H9 (cell line): ENCODE measurements around the gene CABLES1. TPM values are rescaled to one million over a fixed set of nuclear protein-coding genes. Genes with fewer than 3 reads are reported as not detected.
A peak's percentile ranks its signal among the peaks of the same experiment; 100 is the strongest.

Source experiments
- DNase-seq: peaks from one replicate; pipeline ENCODE4 v3.0.0-alpha.2; 2017
- H2AFZ ChIP-seq: one replicate; pipeline ENCODE4 v1.6.1; 2013; ENCODE audit warnings: mild to moderate bottlenecking, low read length, control low read depth, moderate library complexity
- H2AK5ac ChIP-seq: 2 replicates; pipeline ENCODE4 v1.6.1; 2013; ENCODE audit warnings: low read length, control low read depth, mixed read lengths; ENCODE audit not compliant: insufficient read length
- H2BK120ac ChIP-seq: one replicate; pipeline ENCODE4 v1.6.1; 2013; ENCODE audit warnings: low read depth, mild to moderate bottlenecking, low read length, control low read depth, inconsistent platforms; ENCODE audit not compliant: poor library complexity, severe bottlenecking
- H2BK12ac ChIP-seq: 2 replicates; pipeline ENCODE4 v1.6.1; 2013; ENCODE audit warnings: low read length, control low read depth, mixed read lengths, low read depth; ENCODE audit not compliant: insufficient read length
- H2BK15ac ChIP-seq: 2 replicates; pipeline ENCODE4 v1.6.1; 2013; ENCODE audit warnings: low read depth, low read length, control low read depth
- H2BK20ac ChIP-seq: one replicate; pipeline ENCODE4 v1.6.1; 2013; ENCODE audit warnings: low read depth, mild to moderate bottlenecking, low read length, control low read depth, inconsistent platforms; ENCODE audit not compliant: poor library complexity, severe bottlenecking
- H2BK5ac ChIP-seq: 2 replicates; pipeline ENCODE4 v1.6.1; 2013; ENCODE audit warnings: low read length, control low read depth, mixed read lengths; ENCODE audit not compliant: insufficient read length
- H3K14ac ChIP-seq: 2 replicates; pipeline ENCODE4 v1.6.1; 2013; ENCODE audit warnings: low read length, control low read depth; ENCODE audit not compliant: insufficient read depth
- H3K18ac ChIP-seq: 2 replicates; pipeline ENCODE4 v1.6.1; 2013; ENCODE audit warnings: low read depth, mild to moderate bottlenecking, mixed read lengths, low read length, control low read depth; ENCODE audit not compliant: insufficient read length
- H3K23ac ChIP-seq: 2 replicates; pipeline ENCODE4 v1.6.1; 2013; ENCODE audit warnings: low read length, control low read depth, mixed read lengths, low read depth; ENCODE audit not compliant: insufficient read length
- H3K23me2 ChIP-seq: 2 replicates; pipeline ENCODE4 v1.6.1; 2013; ENCODE audit warnings: low read depth, mild to moderate bottlenecking, mixed read lengths, low read length, control low read depth; ENCODE audit not compliant: insufficient read length, poor library complexity, severe bottlenecking
- H3K27ac ChIP-seq: 2 replicates; pipeline ENCODE4 v1.5.1; 2013; ENCODE audit warnings: low read length, control low read depth, mixed read lengths, low read depth; ENCODE audit not compliant: insufficient read length
- H3K27me3 ChIP-seq: 2 replicates; pipeline ENCODE4 v1.6.1; 2013; ENCODE audit warnings: low read length, control low read depth, inconsistent platforms; ENCODE audit not compliant: insufficient read depth
- H3K4ac ChIP-seq: 2 replicates; pipeline ENCODE4 v1.6.1; 2013; ENCODE audit warnings: low read depth, mild to moderate bottlenecking, control low read depth, inconsistent platforms, low read length, moderate library complexity
- H3K4me1 ChIP-seq: 2 replicates; pipeline ENCODE4 v1.6.1; 2013; ENCODE audit warnings: low read length, control low read depth, inconsistent platforms; ENCODE audit not compliant: insufficient read depth
- H3K4me2 ChIP-seq: 2 replicates; pipeline ENCODE4 v1.6.1; 2013; ENCODE audit warnings: low read length, control low read depth, mixed read lengths; ENCODE audit not compliant: insufficient read length, insufficient read depth
- H3K56ac ChIP-seq: 2 replicates; pipeline ENCODE4 v1.6.1; 2013; ENCODE audit warnings: low read depth, mild to moderate bottlenecking, mixed read lengths, low read length, control low read depth; ENCODE audit not compliant: insufficient read length
- H3K79me1 ChIP-seq: 2 replicates; pipeline ENCODE4 v1.6.1; 2013; ENCODE audit warnings: low read depth, mild to moderate bottlenecking, moderate library complexity, low read length, control low read depth, inconsistent platforms; ENCODE audit not compliant: insufficient read depth, poor library complexity, severe bottlenecking
- H3K79me2 ChIP-seq: 2 replicates; pipeline ENCODE4 v1.6.1; 2013; ENCODE audit warnings: low read length, control low read depth, inconsistent platforms; ENCODE audit not compliant: insufficient read depth
- H3K9ac ChIP-seq: 2 replicates; pipeline ENCODE4 v1.6.1; 2013; ENCODE audit warnings: low read length, control low read depth, mixed read lengths; ENCODE audit not compliant: insufficient read length; ENCODE audit errors: extremely low read depth
- H3K9me3 ChIP-seq: one replicate; pipeline ENCODE4 v1.6.1; 2013; ENCODE audit warnings: low read depth, low read length, inconsistent platforms; ENCODE audit not compliant: control insufficient read depth
- H3T11ph ChIP-seq: one replicate; pipeline ENCODE4 v1.6.1; 2013; ENCODE audit warnings: mild to moderate bottlenecking, low read length, control low read depth, inconsistent platforms
- H4K20me1 ChIP-seq: one replicate; pipeline ENCODE4 v1.6.1; 2013; ENCODE audit not compliant: control insufficient read depth, insufficient read length, insufficient read depth
- H4K5ac ChIP-seq: 2 replicates; pipeline ENCODE4 v1.6.1; 2013; ENCODE audit warnings: low read depth, mild to moderate bottlenecking, mixed read lengths, low read length, control low read depth; ENCODE audit not compliant: insufficient read length
- H4K8ac ChIP-seq: replicated peaks from 2 replicates; pipeline ENCODE4 v1.6.1; 2013; ENCODE audit warnings: low read length, control low read depth, mixed read lengths, low read depth; ENCODE audit not compliant: insufficient read length
- H4K91ac ChIP-seq: 2 replicates; pipeline ENCODE4 v1.6.1; 2013; ENCODE audit warnings: low read depth, mild to moderate bottlenecking, moderate library complexity, mixed read lengths, low read length, control low read depth; ENCODE audit not compliant: insufficient read length
- H3K27ac Mint-ChIP-seq, 3 experiments: 2 replicates in 2 of 3; 3 replicates in 1 of 3; pipeline ENCODE4 v1.8.0; 2020 to 2021; ENCODE audit warnings: mixed read lengths in 3 of 3, mild to moderate bottlenecking in 1 of 3, moderate library complexity in 1 of 3
- H3K27me3 Mint-ChIP-seq: 2 replicates; pipeline ENCODE4 v1.8.0; 2021; ENCODE audit warnings: low read depth, mild to moderate bottlenecking, moderate library complexity, mixed read lengths
- H3K36me3 Mint-ChIP-seq, 3 experiments: 2 replicates in 2 of 3; 3 replicates in 1 of 3; pipeline ENCODE4 v1.8.0; 2020 to 2021; ENCODE audit warnings: low read depth in 3 of 3, mixed read lengths in 3 of 3; ENCODE audit not compliant: insufficient read depth in 1 of 3
- H3K4me1 Mint-ChIP-seq, 2 experiments: 2 replicates each; pipeline ENCODE4 v1.8.0; 2020; ENCODE audit warnings: mixed read lengths in 2 of 2
- H3K4me3 Mint-ChIP-seq, 2 experiments: 2 replicates in 1 of 2; 3 replicates in 1 of 2; pipeline ENCODE4 v1.8.0; 2020 to 2021; ENCODE audit warnings: mild to moderate bottlenecking in 2 of 2, mixed read lengths in 2 of 2, moderate library complexity in 1 of 2
- H3K9me3 Mint-ChIP-seq, 2 experiments: 2 replicates in 1 of 2; 3 replicates in 1 of 2; pipeline ENCODE4 v1.8.0; 2020; ENCODE audit warnings: mild to moderate bottlenecking in 2 of 2, mixed read lengths in 2 of 2, moderate library complexity in 1 of 2
- WGBS: extraction: QIAGEN DNeasy Blood & Tissue Kit; methylation state at CpG from one replicate; pipeline ENCODE4 v1.1.7; 2013; ENCODE audit warnings: missing lambda C conversion rate, low lambda C conversion rate, mixed read lengths; ENCODE audit not compliant: insufficient read length; ENCODE audit errors: extremely low coverage; 5-methylcytosine and 5-hydroxymethylcytosine counted together
- total RNA-seq: library from RNA; stranded (reverse); gene quantifications from 2 replicates; pipeline ENCODE4 v1.2.1, GENCODE V29; 2021
- TF ChIP-seq, protein P1 (sequence below): fragments of 200-600 bp; sonication (generic); conservative IDR thresholded peaks from 3 replicates; pipeline ENCODE4 v1.8.0; 2021; ENCODE audit warnings: antibody characterized with exemption, mild to moderate bottlenecking

Gene CABLES1
- total RNA-seq, 1 experiment from 2014 or later, result 27.1 TPM

DNA sequence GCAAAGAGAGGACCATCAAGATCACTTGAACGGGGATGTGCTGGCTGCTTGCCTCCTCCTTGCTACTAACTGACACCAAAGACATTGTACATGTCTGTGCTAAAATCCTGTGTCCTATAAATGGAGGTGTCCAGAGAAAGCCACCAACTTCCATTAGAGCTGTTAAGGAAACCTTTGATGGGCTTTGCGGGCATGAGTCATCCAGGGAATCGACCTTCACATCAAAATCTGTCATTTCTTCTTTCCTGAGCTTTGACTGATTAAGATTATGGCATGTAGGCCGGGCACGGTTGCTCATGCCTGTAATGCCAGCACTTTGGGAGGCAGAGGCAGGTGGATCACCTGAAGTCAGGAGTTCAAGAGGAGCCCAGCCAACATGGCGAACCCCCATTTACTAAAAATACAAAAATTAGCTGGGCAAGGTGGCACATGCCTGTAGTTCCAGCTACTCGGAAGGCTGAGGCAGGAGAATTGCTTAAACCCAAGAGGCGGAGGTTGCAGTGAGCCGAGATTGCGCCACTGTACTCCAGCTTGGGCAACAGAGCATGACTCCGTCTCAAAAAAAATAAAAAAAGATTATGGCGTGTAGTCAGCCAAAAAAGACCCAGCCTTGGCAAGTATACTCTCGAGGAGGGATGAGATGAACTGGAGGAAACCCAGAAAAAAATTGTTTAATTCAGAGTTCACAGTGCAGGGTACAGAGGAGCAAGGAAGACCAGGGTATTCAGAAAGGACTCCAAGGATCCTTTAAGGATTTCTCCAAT is 115.8 kb downstream of the CABLES1 start:
- no peak overlapping the region for H2BK20ac ChIP-seq
- H3K56ac ChIP-seq, result no peak overlapping the region
- H2AK5ac ChIP-seq, result no peak overlapping the region
- H3K4me3 Mint-ChIP-seq, result no peak overlapping the region
- no peaks in the 10 kb centered on the region for H3K79me1 ChIP-seq
- no peak overlapping the region for H3K4me2 ChIP-seq
- peaks cover 13 to 15% of the 10 kb centered on the region in 2 experiments for H3K9me3 Mint-ChIP-seq
- no peak overlapping the region for H4K8ac ChIP-seq
- no peak overlapping the region for H3K27ac ChIP-seq
- no peak overlapping the region for H3K4ac ChIP-seq
- no peak for DNase-seq
- no CpG with 5 or more reads among the region's 13 CpGs for WGBS
- no peak overlapping the region for H3T11ph ChIP-seq
- H3K23me2 ChIP-seq, result no peaks in the 10 kb centered on the region
- H3K79me2 ChIP-seq, result no peaks in the 10 kb centered on the region
- no peak overlapping the region for H3K18ac ChIP-seq
- no peak overlapping the region for H4K91ac ChIP-seq
- no peak overlapping the region for H2BK12ac ChIP-seq
- H3K9me3 ChIP-seq, result no peaks in the 10 kb centered on the region
- no peaks in the 10 kb centered on the region for H3K27me3 ChIP-seq
- no peak overlapping the region for H2BK15ac ChIP-seq
- TF ChIP-seq, protein P1, sequence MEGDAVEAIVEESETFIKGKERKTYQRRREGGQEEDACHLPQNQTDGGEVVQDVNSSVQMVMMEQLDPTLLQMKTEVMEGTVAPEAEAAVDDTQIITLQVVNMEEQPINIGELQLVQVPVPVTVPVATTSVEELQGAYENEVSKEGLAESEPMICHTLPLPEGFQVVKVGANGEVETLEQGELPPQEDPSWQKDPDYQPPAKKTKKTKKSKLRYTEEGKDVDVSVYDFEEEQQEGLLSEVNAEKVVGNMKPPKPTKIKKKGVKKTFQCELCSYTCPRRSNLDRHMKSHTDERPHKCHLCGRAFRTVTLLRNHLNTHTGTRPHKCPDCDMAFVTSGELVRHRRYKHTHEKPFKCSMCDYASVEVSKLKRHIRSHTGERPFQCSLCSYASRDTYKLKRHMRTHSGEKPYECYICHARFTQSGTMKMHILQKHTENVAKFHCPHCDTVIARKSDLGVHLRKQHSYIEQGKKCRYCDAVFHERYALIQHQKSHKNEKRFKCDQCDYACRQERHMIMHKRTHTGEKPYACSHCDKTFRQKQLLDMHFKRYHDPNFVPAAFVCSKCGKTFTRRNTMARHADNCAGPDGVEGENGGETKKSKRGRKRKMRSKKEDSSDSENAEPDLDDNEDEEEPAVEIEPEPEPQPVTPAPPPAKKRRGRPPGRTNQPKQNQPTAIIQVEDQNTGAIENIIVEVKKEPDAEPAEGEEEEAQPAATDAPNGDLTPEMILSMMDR, result no peak
- H3K23ac ChIP-seq, result no peak overlapping the region
- no peaks in the 10 kb centered on the region for H3K27me3 Mint-ChIP-seq
- no peak overlapping the region for H2AFZ ChIP-seq
- no peaks in the 10 kb centered on the region for H3K4me1 ChIP-seq
- H2BK120ac ChIP-seq, result no peak overlapping the region
- no peak overlapping the region for H3K14ac ChIP-seq
- H3K27ac Mint-ChIP-seq, result peak overlapping the region in 1 of 3 experiments; percentile 55; a peak in 1 of 7 replicates
- H3K9ac ChIP-seq, result no peak overlapping the region
- H3K4me1 Mint-ChIP-seq, result peaks cover 6 to 7% of the 10 kb centered on the region in 2 experiments; a peak in 3 of 4 replicates
- no peak overlapping the region for H2BK5ac ChIP-seq
- no peaks in the 10 kb centered on the region for H4K20me1 ChIP-seq
- H3K36me3 Mint-ChIP-seq, result peaks cover 57 to 91% (median 78%) of the 10 kb centered on the region in 3 experiments
- H4K5ac ChIP-seq, result no peak overlapping the region
